Stomach (tissue), 9 donors: Measurements from ENCODE around the gene GFAP. TPM values are rescaled to one million over a fixed set of nuclear protein-coding genes. Genes with fewer than 3 reads are reported as not detected.

Experiments
- DNase-seq, 2 donors: peaks; one replicate each; pipeline versions ENCODE4 v3.0.0 to v3.0.0-alpha.2; 2013 to 2019
- H3K27ac ChIP-seq, 5 donors: fragments of 200-600 bp in 4 of 5; sonication (generic) in 4 of 5; one replicate each; pipeline ENCODE4 v1.5.1; 2013 to 2019; ENCODE audit warnings: mild to moderate bottlenecking in 1 of 5, moderate library complexity in 1 of 5
- H3K27me3 ChIP-seq, 3 donors: fragments of 200-600 bp; sonication (generic); one replicate each; pipeline ENCODE4 v1.5.1; 2017 to 2019; ENCODE audit warnings: mixed run types in 1 of 3
- H3K36me3 ChIP-seq, 4 donors: fragments of 200-600 bp; sonication (generic); 1 replicate in 3 of 4; 2 replicates in 1 of 4; pipeline ENCODE4 v1.5.1; 2016 to 2019
- H3K4me1 ChIP-seq, 4 donors: fragments of 200-600 bp; sonication (generic); one replicate each; pipeline ENCODE4 v1.5.1; 2016 to 2019
- H3K4me3 ChIP-seq, 4 donors: fragments of 200-600 bp; sonication (generic) in 3 of 4; one replicate each; pipeline ENCODE4 v1.5.1; 2016 to 2019; ENCODE audit warnings: mild to moderate bottlenecking in 1 of 4
- H3K9me3 ChIP-seq, 4 donors: fragments of 200-600 bp; sonication (generic); one replicate each; pipeline ENCODE4 v1.5.1; 2016 to 2019
- CTCF ChIP-seq, 7 experiments: fragments of 450-650 bp in 4 of 7; fragments of 200-600 bp in 3 of 7; sonication (generic) in 3 of 7; IDR thresholded peaks; one replicate each; pipeline ENCODE4 v1.5.1; 2016 to 2019; ENCODE audit warnings: antibody characterized with exemption in 7 of 7, control low read depth in 2 of 7, mild to moderate bottlenecking in 1 of 7
- EP300 ChIP-seq: sonication (generic); formaldehyde crosslinking; IDR thresholded peaks from one replicate; pipeline ENCODE4 v1.6.1; 2017; ENCODE audit warnings: antibody characterized with exemption
- POLR2A ChIP-seq, 4 donors: fragments of 450-650 bp; IDR thresholded peaks; one replicate each; pipeline ENCODE4 v1.6.1; 2016; ENCODE audit warnings: antibody characterized with exemption in 4 of 4, control low read depth in 2 of 4, mild to moderate bottlenecking in 1 of 4, moderate library complexity in 1 of 4
- POLR2AphosphoS5 ChIP-seq, 3 donors: sonication (generic); formaldehyde crosslinking; IDR thresholded peaks; one replicate each; pipeline ENCODE4 v1.6.1; 2016; ENCODE audit warnings: antibody characterized with exemption in 3 of 3
- WGBS, 5 donors: extraction: QIAGEN DNeasy Blood & Tissue Kit in 3 of 5; methylation state at CpG; one replicate each; pipeline versions ENCODE4 v1.1.5 to v1.1.7; 2013 to 2018; 5-methylcytosine and 5-hydroxymethylcytosine counted together
- intact Hi-C: fragments of 100-400 bp; cut with DNase I; formaldehyde crosslinking; loops from one replicate; pipeline ENCODE4 v1.15.1; 2023; ENCODE audit warnings: low total_unique reads
- polyA plus RNA-seq, 3 donors: library from polyadenylated mRNA; stranded (reverse); fragments of 200-250 nt; gene quantifications; one replicate each; pipeline ENCODE4 v1.2.3, GENCODE V29; 2013
- total RNA-seq, 5 donors: library from RNA; depleted of rRNA; stranded (reverse); fragments of >200 nt; gene quantifications; one replicate each; pipeline versions ENCODE4 v1.1.0 to v1.2.3, GENCODE V29; 2014 to 2016
- donor health status: healthy with polysubstance abuse.
- donor health status: Bipolar disorder and iron deficiency.
- donor health status: healthy.

GFAP gene
- total and polyA plus RNA-seq, 8 donors, result 0.15 to 9.7 (median 0.80) TPM; not detected in 4

- 43 to 88% (median 67%) methylated on average over 2 of the region's 2 CpGs for WGBS, 5 donors
- H3K9me3 ChIP-seq, result no peaks in the 10 kb centered on the region
- H3K36me3 ChIP-seq, result no peaks in the 10 kb centered on the region
- H3K27ac ChIP-seq, result no peak overlapping the region
- no peak for DNase-seq
- no peak for TF ChIP-seq POLR2A (IDR thresholded peaks at IDR 0.05)
- TF ChIP-seq POLR2AphosphoS5 (IDR thresholded peaks at IDR 0.05), result no peak
- TF ChIP-seq EP300, result no peak
- TF ChIP-seq CTCF (IDR thresholded peaks at IDR 0.05), result no peak
- intact Hi-C loops, result loop anchor here (10.0 kb wide), 1 partner anchor 185 kb away; no protein-coding TSS in a partner anchor
- H3K4me1 ChIP-seq, result peaks cover 0 to 25% (median 13%) of the 10 kb centered on the region in 4 donors
- H3K27me3 ChIP-seq, result peaks cover 0 to 34% (median 7%) of the 10 kb centered on the region in 3 donors
- no peak overlapping the region for H3K4me3 ChIP-seq
Measured at GRCh38 chr17:44919411-44919810, 4.1 kb upstream of the GFAP start.

DNA sequence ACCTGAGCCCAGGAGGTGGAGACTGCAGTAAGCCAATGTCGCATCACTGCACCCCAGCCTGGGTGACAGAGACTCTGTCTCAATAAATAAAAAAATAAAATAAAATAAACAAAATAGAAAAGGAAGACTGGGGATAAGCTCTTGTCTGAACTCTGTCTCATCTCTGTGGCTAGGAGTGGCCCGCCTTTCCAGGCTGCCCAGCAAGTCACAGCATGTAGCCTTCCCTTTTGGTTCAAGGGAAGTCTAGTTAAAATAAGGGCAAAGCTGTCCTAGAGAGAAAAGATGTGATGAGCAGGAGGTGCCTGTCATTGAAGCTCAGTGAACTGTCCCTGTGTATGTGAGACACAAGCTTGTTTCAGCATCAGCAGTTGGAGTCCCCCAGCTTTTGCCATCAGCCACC lies 2.7 kb upstream of the GFAP start:
- intact Hi-C loops, result loop anchor here (10.0 kb wide), 1 partner anchor 187 kb away; no protein-coding TSS in a partner anchor

DNA sequence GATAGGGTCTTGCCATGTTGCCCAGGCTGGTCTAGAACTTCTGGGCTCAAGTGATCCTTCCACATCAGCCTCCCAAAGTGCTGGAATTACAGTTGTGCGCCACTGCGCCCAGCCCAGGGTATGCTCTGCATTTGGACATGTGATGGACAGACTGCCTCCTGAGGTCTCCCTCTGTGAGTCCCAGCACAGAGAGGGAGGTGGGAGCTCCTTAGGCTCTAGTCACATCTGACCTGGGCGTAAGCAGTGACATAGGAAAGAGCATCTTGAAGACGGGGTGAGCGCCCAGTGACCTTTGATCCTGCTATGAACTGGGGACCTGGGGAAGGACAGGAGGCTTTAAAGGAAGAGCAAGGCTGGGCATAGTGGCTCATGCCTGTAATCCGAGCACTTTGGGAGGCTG lies 2.2 kb upstream of the GFAP start:
- Histone ChIP-seq H3K36me3 (no peaks in the 10 kb centered on the region), H3K9me3 (no peaks in the 10 kb centered on the region), H3K4me3 (no peak overlapping the region), H3K4me1 (peaks cover 0 to 25% (median 13%) of the 10 kb centered on the region in 4 donors), H3K27ac (peak overlapping the region in 1 of 5 donors; percentile 11), H3K27me3 (peaks cover 0 to 48% (median 12%) of the 10 kb centered on the region in 3 donors)
- no peak for DNase-seq
- TF ChIP-seq POLR2A (IDR thresholded peaks at IDR 0.05), result no peak
- no peak for TF ChIP-seq CTCF (IDR thresholded peaks at IDR 0.05)
- no peak for TF ChIP-seq EP300
- TF ChIP-seq POLR2AphosphoS5 (IDR thresholded peaks at IDR 0.05), result no peak
- WGBS, 5 donors, result 78 to 90% (median 82%) methylated on average over 4 to 6 of the region's 6 CpGs
- intact Hi-C loops, result loop anchor here (10.0 kb wide), 1 partner anchor 187 kb away; no protein-coding TSS in a partner anchor

More for the DNA sequence above, 2.7 kb upstream of the GFAP start:
- Histone ChIP-seq H3K4me3 (no peak overlapping the region), H3K4me1 (peaks cover 0 to 25% (median 13%) of the 10 kb centered on the region in 4 donors), H3K27ac (no peak overlapping the region), H3K36me3 (no peaks in the 10 kb centered on the region), H3K27me3 (peaks cover 0 to 47% (median 11%) of the 10 kb centered on the region in 3 donors), H3K9me3 (no peaks in the 10 kb centered on the region)
- TF ChIP-seq POLR2AphosphoS5 (IDR thresholded peaks at IDR 0.05) (no peak), EP300 (no peak), CTCF (IDR thresholded peaks at IDR 0.05) (no peak), POLR2A (IDR thresholded peaks at IDR 0.05) (no peak)
- no peak for DNase-seq
- WGBS, 5 donors, result 89 to 95% (median 93%) methylated on average over 2 of the region's 2 CpGs

DNA sequence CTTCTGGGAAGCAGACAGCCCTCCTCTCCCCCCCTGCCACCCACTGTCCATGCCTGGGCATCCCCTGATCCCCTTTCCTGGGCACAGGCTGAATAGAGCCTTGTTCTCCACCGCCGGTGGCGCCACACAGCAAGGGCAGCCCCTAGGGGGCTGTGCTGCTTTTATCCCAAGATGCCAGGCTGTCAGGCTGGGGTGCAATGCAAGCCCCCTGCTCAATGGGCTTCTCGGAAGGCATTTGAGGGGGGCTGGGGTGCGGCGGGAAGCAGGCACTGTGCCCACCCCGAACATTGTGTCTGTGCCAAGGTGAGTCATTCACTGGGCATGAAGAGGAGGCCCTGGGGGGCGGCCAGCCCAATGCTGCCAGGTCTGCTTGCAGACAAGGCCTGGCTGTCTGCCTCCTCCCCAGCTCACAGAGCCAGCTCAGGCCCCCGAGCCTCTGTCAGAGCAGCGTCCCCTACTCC lies 1.5 kb upstream of the GFAP start:
- Histone ChIP-seq H3K27me3 (peaks cover 0 to 50% (median 18%) of the 10 kb centered on the region in 3 donors), H3K36me3 (no peaks in the 10 kb centered on the region), H3K27ac (peak overlapping the region in 3 of 5 donors; percentile 38 to 53 (median 51)), H3K4me3 (no peak overlapping the region), H3K4me1 (peaks cover 0 to 25% (median 13%) of the 10 kb centered on the region in 4 donors), H3K9me3 (no peaks in the 10 kb centered on the region)
- DNase-seq, result peak in 1 of 2 donors; percentile 77
- no peak for TF ChIP-seq POLR2A (IDR thresholded peaks at IDR 0.05)
- TF ChIP-seq POLR2AphosphoS5 (IDR thresholded peaks at IDR 0.05), result peak in 1 of 3 donors; percentile 21
- intact Hi-C loops, result loop anchor here (10.0 kb wide), 1 partner anchor 188 kb away; no protein-coding TSS in a partner anchor
- WGBS, 5 donors, result 45 to 67% (median 58%) methylated on average over 9 to 10 of the region's 10 CpGs
